H1 (cell line): ENCODE data around the gene ATAD3B. TPM values are rescaled to one million over a fixed set of nuclear protein-coding genes. Genes with fewer than 3 reads are reported as not detected.

Experiments
- CTCF ChIA-PET: fragments of 300-600 bp; sonication (Branson Sonifier 250); formaldehyde crosslinking; loops from one replicate; lab custom pipeline; 2021; ENCODE audit not compliant: partially characterized antibody; lab: Charles Lee
- POLR2A ChIA-PET: fragments of 300-600 bp; sonication (Branson Sonifier 250); formaldehyde crosslinking; loops from one replicate; lab custom pipeline; 2021; ENCODE audit warnings: inconsistent platforms; ENCODE audit not compliant: partially characterized antibody; lab: Charles Lee
- DNase-seq, 2 experiments: peaks; one replicate each; pipeline versions ENCODE4 v3.0.0 to v3.0.0-alpha.2; 2010 to 2022; ENCODE audit warnings: low spot score in 2 of 2, low read depth in 1 of 2, mixed read lengths in 1 of 2
- FAIRE-seq: peaks from 2 replicates; lab custom pipeline; 2011; peaks lifted over from hg19 to GRCh38; lab: Jason Lieb, UNC
- H2AFZ ChIP-seq: 2 replicates; pipeline ENCODE4 v1.8.1; 2012; ENCODE audit warnings: low read length, inconsistent platforms
- H2AK5ac ChIP-seq: 2 replicates; pipeline ENCODE4 v1.6.1; 2013; ENCODE audit warnings: low read depth, low read length
- H2BK120ac ChIP-seq: replicated peaks from 2 replicates; pipeline ENCODE3; 2013; ENCODE audit warnings: low read depth, low read length, inconsistent platforms
- H2BK12ac ChIP-seq: 2 replicates; pipeline ENCODE4 v1.6.1; 2013; ENCODE audit warnings: low read depth, low read length
- H2BK15ac ChIP-seq: 2 replicates; pipeline ENCODE4 v1.6.1; 2013; ENCODE audit warnings: low read length
- H2BK20ac ChIP-seq: 2 replicates; pipeline ENCODE4 v1.6.1; 2013; ENCODE audit warnings: low read length
- H2BK5ac ChIP-seq: 2 replicates; pipeline ENCODE4 v1.6.1; 2013; ENCODE audit warnings: low read depth, low read length
- H3K14ac ChIP-seq: 2 replicates; pipeline ENCODE4 v1.6.1; 2013; ENCODE audit warnings: inconsistent platforms; ENCODE audit not compliant: insufficient read length
- H3K18ac ChIP-seq: 2 replicates; pipeline ENCODE4 v1.6.1; 2013; ENCODE audit warnings: low read length; ENCODE audit errors: extremely low read depth
- H3K23ac ChIP-seq: 2 replicates; pipeline ENCODE4 v1.6.1; 2013; ENCODE audit warnings: inconsistent platforms; ENCODE audit not compliant: insufficient read length
- H3K23me2 ChIP-seq: 2 replicates; pipeline ENCODE4 v1.6.1; 2013; ENCODE audit warnings: low read depth, low read length
- H3K27ac ChIP-seq: 2 replicates; pipeline ENCODE4 v1.6.1; 2011; ENCODE audit warnings: low read depth, low read length, inconsistent platforms
- H3K27me3 ChIP-seq, 4 experiments: replicated peaks in 1 of 4; 1 replicate in 1 of 4; 2 replicates in 3 of 4; pipeline versions ENCODE4 v1.6.1 to v1.8.1; 2011 to 2013; ENCODE audit warnings: low read length in 3 of 4, mild to moderate bottlenecking in 3 of 4, inconsistent platforms in 2 of 4, mixed read lengths in 2 of 4, moderate library complexity in 1 of 4; ENCODE audit not compliant: control insufficient read depth in 3 of 4, insufficient read depth in 3 of 4; ENCODE audit errors: extremely low read depth in 1 of 4
- H3K36me3 ChIP-seq, 4 experiments: 2 replicates each; pipeline versions ENCODE4 v1.6.1 to v1.8.1; 2011 to 2013; ENCODE audit warnings: mild to moderate bottlenecking in 4 of 4, low read length in 3 of 4, moderate library complexity in 2 of 4, control low read depth in 1 of 4, inconsistent platforms in 1 of 4; ENCODE audit not compliant: insufficient read depth in 4 of 4, control insufficient read depth in 2 of 4
- H3K4ac ChIP-seq: replicated peaks from 2 replicates; pipeline ENCODE3; 2013; ENCODE audit warnings: low read length, low read depth, mixed read lengths, inconsistent platforms; ENCODE audit not compliant: insufficient read length
- H3K4me1 ChIP-seq, 4 experiments: replicated peaks in 1 of 4; 1 replicate in 1 of 4; 2 replicates in 3 of 4; pipeline versions ENCODE4 v1.6.1 to v1.8.1; 2011 to 2013; ENCODE audit warnings: low read length in 3 of 4, inconsistent platforms in 2 of 4, mixed read lengths in 1 of 4; ENCODE audit not compliant: insufficient read depth in 4 of 4, control insufficient read depth in 3 of 4
- H3K4me2 ChIP-seq, 2 experiments: 2 replicates each; pipeline versions ENCODE4 v1.6.1 to v1.8.1; 2011 to 2013; ENCODE audit warnings: low read depth in 2 of 2, low read length in 2 of 2, control low read depth in 1 of 2, inconsistent platforms in 1 of 2, mild to moderate bottlenecking in 1 of 2; ENCODE audit not compliant: insufficient read depth in 1 of 2
- H3K4me3 ChIP-seq, 4 experiments: fragments of 200-600, 300-600 bp in 1 of 4; sonication (generic), shearing (Covaris generic), sonication (Bioruptor Twin) in 1 of 4; 2 replicates each; pipeline versions ENCODE4 v1.5.1 to v1.8.1; 2011 to 2016; ENCODE audit warnings: low read length in 4 of 4, low read depth in 3 of 4, control low read depth in 2 of 4, inconsistent platforms in 2 of 4, mild to moderate bottlenecking in 2 of 4, mixed read lengths in 1 of 4, moderate library complexity in 1 of 4; ENCODE audit not compliant: insufficient read depth in 2 of 4; ENCODE audit errors: extremely low read depth in 1 of 4
- H3K56ac ChIP-seq: replicated peaks from 2 replicates; pipeline ENCODE3; 2013; ENCODE audit warnings: low read depth, mild to moderate bottlenecking, mixed read lengths, low read length, inconsistent platforms; ENCODE audit not compliant: insufficient read length
- H3K79me1 ChIP-seq: 2 replicates; pipeline ENCODE4 v1.6.1; 2013; ENCODE audit warnings: low read depth, low read length, control low read depth
- H3K79me2 ChIP-seq, 2 experiments: 2 replicates each; pipeline versions ENCODE4 v1.6.1 to v1.8.1; 2012 to 2013; ENCODE audit warnings: low read length in 2 of 2, mild to moderate bottlenecking in 2 of 2, inconsistent platforms in 1 of 2; ENCODE audit not compliant: insufficient read depth in 2 of 2, control insufficient read depth in 1 of 2
- H3K9ac ChIP-seq, 4 experiments: replicated peaks in 1 of 4; 1 replicate in 1 of 4; 2 replicates in 3 of 4; pipeline versions ENCODE4 v1.6.1 to v1.8.1; 2011 to 2013; ENCODE audit warnings: low read depth in 3 of 4, low read length in 3 of 4, control low read depth in 2 of 4, mild to moderate bottlenecking in 2 of 4, moderate library complexity in 2 of 4, inconsistent platforms in 1 of 4; ENCODE audit errors: extremely low read depth in 1 of 4
- H3K9me3 ChIP-seq, 2 experiments: 2 replicates each; pipeline versions ENCODE4 v1.6.1 to v1.8.1; 2012 to 2013; ENCODE audit warnings: mild to moderate bottlenecking in 2 of 2, moderate library complexity in 2 of 2, control low read depth in 1 of 2, inconsistent platforms in 1 of 2, low read depth in 1 of 2, low read length in 1 of 2, mixed read lengths in 1 of 2; ENCODE audit not compliant: insufficient read depth in 2 of 2
- H4K20me1 ChIP-seq, 2 experiments: replicated peaks in 1 of 2; 2 replicates each; pipeline versions ENCODE3 to v1.8.1; 2011 to 2013; ENCODE audit warnings: inconsistent platforms in 2 of 2, low read length in 2 of 2, mild to moderate bottlenecking in 1 of 2; ENCODE audit not compliant: insufficient read depth in 2 of 2, control insufficient read depth in 1 of 2
- H4K5ac ChIP-seq: 2 replicates; pipeline ENCODE4 v1.6.1; 2013; ENCODE audit warnings: low read length, low read depth, mixed read lengths, inconsistent platforms; ENCODE audit not compliant: insufficient read length
- H4K8ac ChIP-seq: 2 replicates; pipeline ENCODE4 v1.8.0; 2013; ENCODE audit warnings: mild to moderate bottlenecking, moderate library complexity, low read length, inconsistent platforms; ENCODE audit not compliant: insufficient read depth; ENCODE audit errors: extremely low read depth
- H4K91ac ChIP-seq: replicated peaks from 2 replicates; pipeline ENCODE3; 2013; ENCODE audit warnings: low read length, mixed read lengths, inconsistent platforms; ENCODE audit not compliant: insufficient read length
- CBX5 ChIP-seq: fragments of 300-800, 300-1000 bp; sonication (generic); IDR thresholded peaks from 2 replicates; pipeline ENCODE4 v1.7.1; 2016; ENCODE audit warnings: antibody characterized with exemption, low read length, low read depth
- CHD2 ChIP-seq: IDR thresholded peaks from 2 replicates; pipeline ENCODE4 v1.6.1; 2012; ENCODE audit warnings: low read length, improper control_type of control experiment
- EGR1 ChIP-seq: IDR thresholded peaks from 2 replicates; pipeline ENCODE4 v1.6.1; 2011; ENCODE audit warnings: low read depth, low read length, borderline replicate concordance
- EP300 ChIP-seq, 2 experiments: IDR thresholded peaks; 1 replicate in 1 of 2; 2 replicates in 1 of 2; pipeline ENCODE4 v1.6.1; 2011 to 2012; ENCODE audit warnings: low read depth in 2 of 2, low read length in 2 of 2, mild to moderate bottlenecking in 2 of 2, borderline replicate concordance in 1 of 2, inconsistent platforms in 1 of 2, moderate library complexity in 1 of 2
- NANOG ChIP-seq: IDR thresholded peaks from 2 replicates; pipeline ENCODE4 v1.6.1; 2011; ENCODE audit warnings: low read length, low read depth, mild to moderate bottlenecking, inconsistent platforms; ENCODE audit not compliant: insufficient read depth, poor library complexity, severe bottlenecking
- RXRA ChIP-seq: IDR thresholded peaks from 2 replicates; pipeline ENCODE4 v1.6.1; 2011; ENCODE audit warnings: low read depth, mild to moderate bottlenecking, low read length, moderate library complexity; ENCODE audit not compliant: insufficient read depth
- TAF1 ChIP-seq: IDR thresholded peaks from 2 replicates; pipeline ENCODE4 v1.6.1; 2011; ENCODE audit warnings: mild to moderate bottlenecking, low read depth, low read length
- TEAD4 ChIP-seq: IDR thresholded peaks from 2 replicates; pipeline ENCODE4 v1.6.1; 2012; ENCODE audit warnings: low read depth, low read length, inconsistent platforms, mixed read lengths
- ZNF274 ChIP-seq: IDR thresholded peaks from 2 replicates; pipeline ENCODE4 v1.7.0; 2012; ENCODE audit warnings: low read length, borderline replicate concordance; ENCODE audit errors: extremely low read depth
- WGBS, 2 experiments: shearing (Covaris generic) in 1 of 2; methylation state at CpG; one replicate each; pipeline versions ENCODE4 v1.1.6 to v1.1.7; 2013 to 2015; ENCODE audit warnings: low lambda C conversion rate in 2 of 2, mixed read lengths in 2 of 2, inconsistent platforms in 1 of 2, low coverage in 1 of 2, missing lambda C conversion rate in 1 of 2; ENCODE audit not compliant: insufficient replicate concordance in 2 of 2, insufficient coverage in 1 of 2, insufficient read length in 1 of 2; ENCODE audit errors: extremely low coverage in 1 of 2, missing lambda C conversion rate in 1 of 2; 5-methylcytosine and 5-hydroxymethylcytosine counted together
- polyA plus RNA-seq, 7 experiments: library from polyadenylated mRNA; depleted of rRNA in 3 of 7; stranded (reverse) in 5 of 7; unstranded in 2 of 7; fragments of >200 nt in 5 of 7; fragments of 200-250 nt in 2 of 7; gene quantifications; 1 replicate in 5 of 7; 2 replicates in 1 of 7; 4 replicates in 1 of 7; pipeline versions ENCODE4 v1.2.1 to v1.2.3, GENCODE V29; 2011 to 2013; ENCODE audit warnings: missing spikeins in 2 of 7, mixed read lengths in 2 of 7
- total RNA-seq: library from RNA; stranded (reverse); fragmentation: NEBNext Ultra II Directional; extraction: Animal tissue kit (Norgen Biotek cat#: 25700); gene quantifications from 2 replicates; pipeline ENCODE4 v1.2.1, GENCODE V29; 2021

ATAD3B gene
- total and polyA plus RNA-seq, 2 of the 8 experiments (the other 6 are each of a cell fraction or from before 2014, with no cell fraction given): 31.3 to 63.0 TPM

GRCh38 chr1:1543706-1544099, 72.1 kb downstream of the ATAD3B start:
- Histone ChIP-seq H2BK15ac (no peak overlapping the region), H2AK5ac (no peak overlapping the region), H2BK5ac (no peak overlapping the region), H3K4ac (no peak overlapping the region), H3K9me3 (no peaks in the 10 kb centered on the region), H3K79me2 (no peaks in the 10 kb centered on the region), H2BK120ac (no peak overlapping the region), H3K23me2 (peaks cover 10% of the 10 kb centered on the region; the same call in 1 of the 2 replicates), H3K23ac (no peak overlapping the region), H3K4me2 (no peak overlapping the region), H3K79me1 (peaks cover 6% of the 10 kb centered on the region), H3K9ac (no peak overlapping the region), H2BK12ac (no peak overlapping the region), H3K4me1 (peaks cover 0 to 5% (median 2%) of the 10 kb centered on the region in 4 experiments; a peak in 3 of 7 replicates), H2AFZ (no peak overlapping the region), H3K4me3 (no peak overlapping the region), H3K27me3 (no peaks in the 10 kb centered on the region), H3K56ac (no peak overlapping the region), H2BK20ac (no peak overlapping the region), H3K14ac (no peak overlapping the region), H4K8ac (peak overlapping the region; percentile 51; the same call in 1 of the 2 replicates), H4K5ac (no peak overlapping the region), H4K91ac (no peak overlapping the region), H3K36me3 (peaks cover 2 to 16% (median 11%) of the 10 kb centered on the region in 4 experiments; a peak in 4 of 8 replicates), H3K18ac (no peak overlapping the region), H3K27ac (no peak overlapping the region), H4K20me1 (peaks cover 7 to 20% of the 10 kb centered on the region in 2 experiments)
- FAIRE-seq: no peak
- 93% methylated on average over 17 of the region's 19 CpGs; no CpG with 5 or more reads in 1 of the 2 experiments for WGBS, 2 experiments
- POLR2A ChIA-PET: interaction anchor here (0.7 to 23.0 kb wide), 2 partner anchors 20 to 145 kb away, joined by 3 to 367 read pairs; partner anchors contain the start of gene CCNL2
- no peak for DNase-seq
- CTCF ChIA-PET: no interaction called here
- TF ChIP-seq NANOG: no peak
- TF ChIP-seq TAF1: no peak
- TF ChIP-seq EP300 (IDR thresholded peaks at IDR 0.05; ENCODE audit: borderline replicate concordance in 1 of 2, low read depth in 2 of 2, low read length in 2 of 2): no peak
- TF ChIP-seq EGR1: no peak
- no peak for TF ChIP-seq CHD2
- no peak for TF ChIP-seq ZNF274
- TF ChIP-seq TEAD4: no peak
- no peak for TF ChIP-seq RXRA
- no peak for TF ChIP-seq CBX5
